HG03097 (cell line): ENCODE data around the gene TOPBP1.
A peak's percentile ranks its signal among the peaks of the same experiment; 100 is the strongest.
"Not testable (repeated sequence)": the region's sequence is repeated elsewhere in the genome, so short reads cannot be mapped to it uniquely, and the experiment has no call there.

ENCODE experiments used
- ATAC-seq: cut with Tn5 transposase; IDR thresholded peaks from one replicate; pipeline ENCODE4 v1.9.1; 2021; ENCODE audit not compliant: unreplicated experiment, low FRiP score

TOPBP1 gene

GRCh38 chr3:133574260-133574881 lies 87.4 kb downstream of the TOPBP1 start:
- peak; percentile 22 for ATAC-seq

- peak; percentile 32 for ATAC-seq
Observed at GRCh38 chr3:133573629-133574194, 88.0 kb downstream of the TOPBP1 start, which contains the start of gene CDV3. CDV3 (plus strand) TSS chr3:133573686; CDS start chr3:133574045, 359 bp downstream.

GRCh38 chr3:133573054-133573628 lies 88.6 kb downstream of the TOPBP1 start:
- ATAC-seq = peak; percentile 72

- ATAC-seq = peak; percentile 13
Observed at GRCh38 chr3:133572158-133573053, 89.3 kb downstream of the TOPBP1 start.

GRCh38 chr3:133570937-133571320 lies 90.8 kb downstream of the TOPBP1 start:
- ATAC-seq = no peak

GRCh38 chr3:133570139-133570936 lies 91.4 kb downstream of the TOPBP1 start:
- no peak for ATAC-seq

- ATAC-seq = no peak
Observed at GRCh38 chr3:133568294-133569014, 93.3 kb downstream of the TOPBP1 start.

GRCh38 chr3:133563816-133564215 lies 97.9 kb downstream of the TOPBP1 start:
- no peak for ATAC-seq

GRCh38 chr3:133563186-133563591 lies 98.6 kb downstream of the TOPBP1 start:
- ATAC-seq = no peak

- ATAC-seq = no peak
Observed at GRCh38 chr3:133562376-133562775, 99.4 kb downstream of the TOPBP1 start.

- no peak for ATAC-seq
Observed at GRCh38 chr3:133561679-133562078, 100.1 kb downstream of the TOPBP1 start.

- not testable (repeated sequence) for ATAC-seq
Observed at GRCh38 chr3:133551589-133551988, 110.2 kb downstream of the TOPBP1 start.
